Stimulated activated CD4-positive, alpha-beta T cell treated with anti-CD3 and anti-CD28 coated beads, Interleukin-1b, Interleukin-23, amount 100 ng/mL, for 1 hour (primary cell): ENCODE data around the gene PAF1.

Experiments
- DNase-seq, 2 donors: peaks; one replicate each; pipeline ENCODE4 v3.0.0-alpha.2; 2020; ENCODE audit warnings: low read depth in 2 of 2

The PAF1 gene

GRCh38 chr19:39405958-39406655, 15.2 kb upstream of the PAF1 start:
- peak; percentile 76 to 91 for DNase-seq

DNA sequence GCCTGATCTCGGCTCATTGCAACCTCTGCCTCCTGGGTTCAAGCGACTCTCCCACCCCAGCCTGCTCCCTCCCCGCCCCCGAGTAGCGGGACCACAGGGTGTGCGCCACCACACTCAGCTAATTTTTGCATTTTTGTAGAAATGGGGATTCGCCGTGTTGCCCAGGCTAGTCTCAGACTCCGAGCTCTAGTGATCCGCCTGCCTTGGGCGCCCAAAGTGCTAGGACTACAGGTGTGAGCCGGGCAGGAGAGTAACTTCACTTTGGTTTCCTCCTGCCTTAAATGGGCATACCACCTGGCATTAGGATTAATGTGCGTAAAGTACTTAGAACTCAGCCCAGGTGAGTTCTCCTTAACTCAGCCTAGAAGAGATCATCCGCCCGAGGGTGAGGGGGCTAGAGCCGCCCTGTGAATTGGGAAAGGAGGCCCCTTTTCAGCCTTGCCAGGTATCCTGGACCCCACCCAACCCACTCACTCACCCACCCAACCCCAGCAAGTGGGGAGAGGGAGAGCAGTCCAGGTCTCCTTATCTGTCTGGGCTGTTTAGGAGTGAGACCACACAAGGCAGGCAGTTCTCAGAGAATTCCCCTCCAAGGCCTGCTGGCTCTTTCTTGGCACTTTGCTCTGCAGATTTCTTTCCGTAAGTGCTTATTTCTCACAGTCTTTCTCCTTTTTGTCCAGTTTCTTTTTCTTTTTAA, 14.5 kb upstream of the PAF1 start:
- no peak for DNase-seq

DNA sequence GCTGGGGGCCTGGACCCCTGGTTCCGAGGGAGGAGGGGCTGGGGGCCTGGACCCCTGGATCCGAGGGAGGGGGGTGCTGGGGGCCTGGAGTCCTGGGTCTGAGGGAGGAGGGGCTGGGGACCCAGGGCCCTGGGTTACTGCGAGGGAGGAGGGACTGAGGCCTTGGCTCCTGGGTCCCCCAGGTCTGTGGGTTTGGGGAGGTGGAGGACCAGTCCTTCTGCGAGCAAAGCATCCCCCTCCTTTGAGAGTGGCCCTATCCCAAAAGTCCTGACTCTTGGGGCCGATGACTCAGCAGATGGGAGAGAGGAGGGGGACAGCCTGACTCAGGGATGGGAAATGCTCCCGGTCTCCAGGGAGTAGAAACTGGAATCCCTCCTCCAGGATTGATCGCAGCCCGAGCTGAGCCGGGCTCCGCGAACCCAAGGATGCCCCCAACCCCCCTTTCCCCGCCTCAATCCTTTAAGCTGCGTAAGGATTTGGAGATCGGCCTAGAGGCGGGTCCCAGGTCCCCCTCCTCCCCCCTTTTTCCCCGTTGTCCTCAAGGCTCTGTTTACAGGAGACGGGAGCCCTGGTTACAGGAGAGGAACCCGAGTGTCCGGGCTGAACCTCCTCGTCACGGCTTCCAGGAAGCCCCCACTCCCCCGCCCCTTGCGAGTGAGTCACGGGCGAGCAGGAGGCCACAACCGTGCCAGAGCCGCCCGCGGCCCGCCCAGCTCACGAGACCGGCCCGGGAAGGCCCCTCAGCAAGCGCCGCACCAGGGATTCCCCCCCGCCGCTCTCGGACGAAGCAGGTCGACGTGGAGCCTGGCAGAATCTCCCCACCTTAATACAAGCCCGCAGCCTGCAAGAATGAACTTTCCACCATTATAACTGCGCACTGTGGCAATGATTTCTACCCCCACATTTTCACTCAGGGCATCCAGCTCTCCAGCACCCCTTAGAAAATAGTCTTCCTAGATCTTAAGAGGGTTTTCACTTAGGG, 12.7 kb upstream of the PAF1 start:
- DNase-seq = peak; percentile 94

DNA sequence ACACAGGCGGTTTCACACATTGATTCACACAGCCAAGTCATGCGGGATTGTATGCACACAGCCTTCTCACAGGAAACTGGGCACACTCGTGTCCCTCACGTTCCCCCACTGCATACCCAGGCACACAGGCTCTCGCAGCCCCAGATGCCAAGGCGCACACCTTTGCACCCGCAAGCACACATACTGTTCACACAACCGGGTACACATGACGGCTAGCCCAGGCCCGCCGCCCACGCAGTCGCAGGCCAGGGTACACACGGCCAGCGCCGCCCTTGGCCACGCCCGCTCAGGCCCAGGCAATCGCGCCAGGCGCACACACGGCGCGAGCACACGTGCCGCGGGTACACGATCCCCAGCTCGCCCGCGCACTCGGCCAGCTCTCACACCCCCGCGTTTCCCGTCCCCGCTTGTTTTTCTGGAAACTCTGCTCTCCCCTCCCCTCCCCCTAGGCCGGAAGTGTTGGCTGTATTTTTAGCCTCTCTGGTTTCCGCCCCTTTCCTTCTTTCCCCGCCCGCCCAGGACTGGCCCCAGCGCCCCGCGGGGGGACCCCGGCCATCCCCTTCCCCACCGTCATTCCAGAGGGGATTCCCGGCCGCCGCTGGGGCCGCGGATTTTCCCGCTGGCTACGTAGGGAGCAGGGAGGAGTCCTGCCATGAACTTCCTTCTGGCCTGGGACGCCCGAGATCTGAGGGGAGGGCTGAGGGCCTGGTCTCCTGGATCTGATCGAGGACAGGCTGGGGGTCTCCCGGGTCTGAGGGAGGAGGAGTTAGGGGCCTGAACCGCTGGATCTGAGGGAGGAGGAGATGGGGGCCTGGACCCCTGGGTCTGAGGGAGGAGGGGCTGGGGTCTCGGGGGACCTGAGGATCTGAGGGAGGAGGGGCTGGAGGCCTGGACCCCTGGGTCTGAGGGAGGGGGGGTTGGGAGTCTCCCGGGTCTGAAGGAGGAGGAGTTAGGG, 11.7 kb upstream of the PAF1 start:
- DNase-seq = peak; percentile 72 to 78

DNA sequence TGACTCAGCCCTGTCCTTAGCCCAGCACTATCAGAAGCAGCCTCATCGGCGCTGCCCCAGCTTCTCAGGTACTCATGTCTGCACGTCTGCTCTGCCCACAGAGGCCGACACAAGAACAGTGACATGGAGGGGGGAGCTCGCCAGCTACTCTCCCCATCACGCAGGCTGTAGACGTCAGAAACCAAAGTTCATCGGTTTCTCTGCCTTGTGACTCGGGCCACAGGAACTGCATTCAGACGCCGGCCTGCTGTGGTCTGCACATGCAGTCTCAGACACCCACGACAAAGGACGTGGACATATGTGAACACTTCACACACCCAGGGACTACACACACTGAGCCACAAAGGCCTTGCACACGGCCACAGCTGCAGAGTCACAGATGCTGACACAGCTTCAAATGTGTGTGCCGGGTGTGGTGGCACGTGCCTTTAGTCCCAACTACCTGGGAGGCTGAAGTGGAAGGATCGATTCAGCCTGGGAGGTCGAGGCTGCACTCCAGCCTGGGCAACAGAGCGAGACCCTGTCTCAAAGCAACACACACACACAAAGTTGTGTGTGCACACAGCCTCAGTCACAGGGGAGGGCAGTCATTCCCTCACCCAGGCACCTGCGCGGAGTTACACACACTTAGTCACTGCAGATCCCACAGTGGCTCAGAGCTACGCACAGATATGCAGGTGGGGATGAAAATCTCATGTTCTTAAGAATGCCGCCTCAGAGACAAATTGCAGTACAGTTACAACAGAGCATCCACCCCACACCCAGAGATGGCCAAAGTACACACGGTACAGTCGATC, 10.8 kb upstream of the PAF1 start:
- peak in 1 of 2 donors; percentile 73 for DNase-seq

DNA sequence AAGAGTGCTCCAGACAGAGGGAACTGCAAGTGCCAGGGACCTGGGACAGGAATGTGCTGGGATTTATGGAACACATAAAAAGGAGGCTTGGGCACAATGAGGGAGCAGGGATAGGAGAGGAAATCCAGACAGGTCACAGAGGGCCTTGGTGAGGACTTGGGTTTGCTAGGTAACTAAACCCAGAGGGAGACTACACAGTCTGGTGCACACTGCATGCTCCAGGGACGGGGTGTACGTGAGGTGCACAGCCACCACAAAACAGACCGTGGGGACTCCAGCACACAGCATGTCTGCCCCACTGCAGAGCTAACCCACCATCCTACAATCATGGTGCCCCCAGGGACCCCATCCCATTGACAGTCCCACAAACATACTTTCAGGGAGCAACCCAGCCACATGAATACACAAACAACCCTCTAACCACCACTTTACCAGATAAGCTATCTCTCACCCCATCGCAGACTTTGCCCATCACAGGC, 10.2 kb upstream of the PAF1 start:
- DNase-seq = no peak

DNA sequence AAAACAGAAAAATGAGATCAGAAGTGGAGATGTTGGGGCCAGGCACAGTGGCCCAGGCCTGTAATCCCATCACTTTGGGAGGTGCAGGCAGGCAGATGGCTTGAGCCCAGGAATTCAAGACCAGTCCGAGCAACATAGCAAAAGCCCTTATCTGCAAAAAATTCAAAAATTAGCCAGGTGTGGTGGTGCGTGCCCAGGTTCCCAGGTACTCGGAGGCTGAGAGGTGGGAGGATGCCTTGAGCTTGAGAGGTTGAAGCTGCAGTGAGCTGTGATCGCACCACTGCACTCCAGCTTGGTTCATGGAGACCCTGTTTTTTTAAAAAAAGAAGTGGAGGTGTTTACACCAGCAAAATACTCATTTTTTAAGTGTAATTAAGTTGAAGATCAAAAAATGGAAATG, 9.2 kb upstream of the PAF1 start:
- no peak for DNase-seq

DNA sequence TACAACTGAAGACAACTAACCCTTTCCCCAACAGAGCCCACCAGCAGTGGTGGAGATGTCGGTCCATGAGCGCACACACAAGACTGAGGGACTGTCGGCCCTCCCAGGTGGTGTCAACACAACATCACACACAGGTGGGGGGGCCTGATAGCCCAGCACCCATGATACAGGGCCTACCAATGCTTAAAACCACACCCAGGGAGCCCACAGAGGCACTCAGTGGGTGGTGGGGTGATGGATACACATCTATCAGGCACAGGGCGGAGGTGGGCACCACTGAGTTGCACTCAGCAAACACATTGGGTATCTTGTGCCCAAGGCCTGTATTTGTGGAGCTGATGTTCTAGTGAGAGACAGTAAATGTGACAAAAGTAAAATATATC, 8.8 kb upstream of the PAF1 start:
- no peak for DNase-seq

GRCh38 chr19:39398297-39398864, 7.5 kb upstream of the PAF1 start:
- peak in 1 of 2 donors; percentile 23 for DNase-seq

- DNase-seq = peak; percentile 91 to 96
These were observed 6.7 kb upstream of the PAF1 start for GRCh38 chr19:39397360-39398296.

DNA sequence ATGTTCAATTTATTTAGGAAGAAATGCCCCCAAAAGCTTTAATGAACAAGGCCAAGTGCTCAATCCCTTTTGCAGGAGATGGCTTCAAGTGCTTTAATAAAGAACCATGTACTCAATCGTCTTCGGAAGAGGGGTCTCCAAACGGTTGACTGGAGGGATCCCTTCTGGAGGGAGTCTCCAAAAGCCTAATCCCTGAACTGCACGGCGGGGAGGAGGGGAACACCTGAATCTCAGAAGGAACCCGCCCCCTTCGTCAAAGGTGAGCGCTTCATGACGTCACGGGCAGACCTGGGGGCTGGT, 505 bp downstream of the PAF1 start:
- peak; percentile 58 for DNase-seq

GRCh38 chr19:39389631-39390414, 1.1 kb downstream of the PAF1 start:
- no peak for DNase-seq

- no peak for DNase-seq
These were observed 2.2 kb downstream of the PAF1 start for GRCh38 chr19:39388657-39389056.

- DNase-seq = no peak
These were observed 4.3 kb downstream of the PAF1 start for GRCh38 chr19:39386557-39386956.

GRCh38 chr19:39385629-39386411, 5.1 kb downstream of the PAF1 start:
- no peak for DNase-seq

DNA sequence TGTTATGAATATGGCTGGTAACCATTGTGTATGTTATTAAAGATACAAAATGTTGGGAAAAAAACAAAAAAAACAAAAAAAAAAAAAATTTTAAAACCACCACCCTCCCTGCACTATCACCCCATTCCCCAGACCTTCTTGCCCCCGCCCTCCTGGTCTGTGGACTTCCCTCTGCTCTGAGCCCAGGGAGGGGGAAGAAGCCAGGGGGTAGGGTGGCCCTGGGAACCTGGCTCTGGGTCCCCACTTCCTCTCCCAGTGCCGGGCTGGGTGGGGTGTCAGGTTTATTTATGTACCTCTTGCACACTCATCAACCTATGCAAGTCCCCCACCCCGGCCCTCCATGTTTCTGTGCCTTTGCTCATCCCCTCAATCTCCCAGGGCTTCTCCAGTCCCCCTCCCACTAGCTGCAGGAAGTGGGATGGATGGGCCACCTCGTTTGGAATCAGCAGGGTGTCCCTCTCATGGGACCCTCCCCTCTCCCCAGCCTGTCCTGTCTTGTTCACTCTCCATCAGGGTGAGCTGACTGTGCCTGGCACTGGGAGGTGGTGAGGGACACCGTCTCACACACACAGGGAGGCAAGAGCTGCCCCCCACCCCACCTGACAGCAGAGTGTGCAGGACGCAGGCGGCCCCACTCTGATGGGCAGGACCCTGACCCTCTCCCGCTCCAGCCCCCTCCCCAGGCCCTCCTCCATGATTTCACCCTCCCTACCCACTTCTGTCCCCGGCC, 5.9 kb downstream of the PAF1 start:
- DNase-seq = no peak
